CD4-positive, alpha-beta T cell (primary cell): ENCODE results near the gene TRMT44. TPM values are rescaled to one million over a fixed set of nuclear protein-coding genes. Genes with fewer than 3 reads are reported as not detected.

Source experiments
- ATAC-seq: fragments of 200-7000 bp; cut with Tn5 transposase; one replicate; pipeline ENCODE4 v1.10.0; 2022; ENCODE audit warnings: mild to moderate bottlenecking; ENCODE audit not compliant: poor library complexity
- CTCF ChIA-PET: fragments of 350-600 bp; sonication (Branson Sonifier 250); formaldehyde crosslinking; loops from one replicate; lab custom pipeline; 2021; ENCODE audit warnings: antibody characterized with exemption, inconsistent platforms; lab: Charles Lee
- POLR2A ChIA-PET: fragments of 350-600 bp; sonication (Branson Sonifier 250); formaldehyde crosslinking; loops from one replicate; lab custom pipeline; 2021; ENCODE audit warnings: antibody characterized with exemption, inconsistent platforms; lab: Charles Lee
- DNase-seq, 14 experiments: peaks; one replicate each; pipeline ENCODE4 v3.0.0-alpha.2; 2013 to 2020; ENCODE audit warnings: mixed read lengths in 2 of 14
- H3K27ac ChIP-seq, 2 donors: one replicate each; pipeline versions ENCODE4 v1.5.1 to v1.7.0; 2013; ENCODE audit warnings: low read length in 2 of 2, low read depth in 1 of 2, mild to moderate bottlenecking in 1 of 2
- H3K27me3 ChIP-seq, 2 experiments: 1 replicate in 1 of 2; 2 replicates in 1 of 2; pipeline versions ENCODE4 v1.6.1 to v1.7.0; 2013; ENCODE audit warnings: low read length in 2 of 2, control low read depth in 1 of 2, mild to moderate bottlenecking in 1 of 2, moderate library complexity in 1 of 2; ENCODE audit not compliant: insufficient read depth in 2 of 2, control insufficient read depth in 1 of 2
- H3K36me3 ChIP-seq: one replicate; pipeline ENCODE4 v1.6.1; 2013; ENCODE audit warnings: low read length, control low read depth; ENCODE audit not compliant: insufficient read depth
- H3K4me1 ChIP-seq: one replicate; pipeline ENCODE4 v1.6.1; 2013; ENCODE audit warnings: low read length, control low read depth; ENCODE audit not compliant: insufficient read depth
- H3K4me3 ChIP-seq: one replicate; pipeline ENCODE4 v1.5.1; 2013; ENCODE audit warnings: mild to moderate bottlenecking, low read length, moderate library complexity
- H3K9me3 ChIP-seq, 2 experiments: 1 replicate in 1 of 2; 2 replicates in 1 of 2; pipeline versions ENCODE4 v1.6.1 to v1.7.0; 2013; ENCODE audit warnings: low read length in 2 of 2, mild to moderate bottlenecking in 2 of 2, control low read depth in 1 of 2, moderate library complexity in 1 of 2; ENCODE audit not compliant: control insufficient read depth in 1 of 2, insufficient read depth in 1 of 2
- H3K27ac Mint-ChIP-seq: one replicate; pipeline ENCODE4 v1.8.0; 2020; ENCODE audit warnings: mixed read lengths
- H3K27me3 Mint-ChIP-seq: one replicate; pipeline ENCODE4 v1.8.0; 2021; ENCODE audit warnings: mixed read lengths
- H3K36me3 Mint-ChIP-seq: one replicate; pipeline ENCODE4 v1.8.0; 2021; ENCODE audit warnings: low read depth, mixed read lengths
- H3K4me1 Mint-ChIP-seq: one replicate; pipeline ENCODE4 v1.8.0; 2021; ENCODE audit warnings: low read depth, mixed read lengths
- H3K4me3 Mint-ChIP-seq: one replicate; pipeline ENCODE4 v1.8.0; 2020; ENCODE audit warnings: mild to moderate bottlenecking, mixed read lengths
- H3K9me3 Mint-ChIP-seq: one replicate; pipeline ENCODE4 v1.8.0; 2020; ENCODE audit warnings: mixed read lengths
- CTCF ChIP-seq: fragments of 200-600 bp; IDR thresholded peaks from one replicate; pipeline ENCODE4 v1.8.0; 2022; ENCODE audit warnings: antibody characterized with exemption, mild to moderate bottlenecking
- intact Hi-C, 2 experiments: fragments of 100-400 bp; cut with DNase I in 1 of 2; cut with micrococcal nuclease in 1 of 2; formaldehyde crosslinking; loops; one replicate each; pipeline versions ENCODE4 v1.15.1 to v1.9.0; 2023 to 2025; cut with DNase I, micrococcal nuclease
- total RNA-seq, 174 experiments: library from RNA in 2 of 174; stranded (reverse) in 2 of 174; gene quantifications; one replicate each; pipeline ENCODE4 v1.2.3 and lab custom pipeline; 2021 to 2026

Gene TRMT44
- total RNA-seq, 2 experiments from 2014 or later = 25.6 to 29.2 TPM

GRCh38 chr4:8433136-8433535, 7.4 kb upstream of the TRMT44 start:
- Histone ChIP-seq H3K36me3 (no peaks in the 10 kb centered on the region), H3K4me3 (no peak overlapping the region), H3K4me1 (peaks cover 36% of the 10 kb centered on the region), H3K9me3 (no peaks in the 10 kb centered on the region), H3K27me3 (no peaks in the 10 kb centered on the region), H3K27ac (no peak overlapping the region)
- Mint-ChIP-seq H3K27me3 (no peaks in the 10 kb centered on the region), H3K27ac (peak overlapping the region; percentile 7), H3K36me3 (peaks cover 4% of the 10 kb centered on the region), H3K4me3 (no peak overlapping the region), H3K4me1 (peaks cover 50% of the 10 kb centered on the region), H3K9me3 (no peaks in the 10 kb centered on the region)
- ChIA-PET POLR2A (no interaction called here), CTCF (no interaction called here)
- ATAC-seq (no peak), DNase-seq (no peak)
- TF ChIP-seq CTCF = no peak
- intact Hi-C loops = loop anchor here in 1 of 2 experiments (10.0 kb wide), 2 partner anchors 498 to 578 kb away; partner anchors contain the start of gene AFAP1

GRCh38 chr4:8434251-8435073, 6.1 kb upstream of the TRMT44 start:
- H3K27ac Mint-ChIP-seq = peak overlapping the region; percentile 85
- peak in 1 of 14 experiments; percentile 9 for DNase-seq
- peak overlapping the region in 1 of 2 donors; percentile 62 for H3K27ac ChIP-seq

GRCh38 chr4:8435656-8436121, 4.9 kb upstream of the TRMT44 start:
- CTCF ChIA-PET = no interaction called here
- Mint-ChIP-seq H3K27ac (peak overlapping the region; percentile 85), H3K4me3 (peak overlapping the region; percentile 82), H3K36me3 (peaks cover 9% of the 10 kb centered on the region), H3K9me3 (peaks cover 2% of the 10 kb centered on the region), H3K4me1 (peaks cover 62% of the 10 kb centered on the region), H3K27me3 (no peaks in the 10 kb centered on the region)
- no peak for TF ChIP-seq CTCF
- POLR2A ChIA-PET = interaction anchor here (0.6 to 1.3 kb wide), 2 partner anchors 9 to 1795 kb away, joined by 3 read pairs; no protein-coding TSS in a partner anchor
- H3K9me3 ChIP-seq = no peaks in the 10 kb centered on the region
- H3K36me3 ChIP-seq = no peaks in the 10 kb centered on the region
- intact Hi-C loops = loop anchor here in 1 of 2 experiments (10.0 kb wide), 2 partner anchors 501 to 581 kb away; partner anchors contain the start of gene AFAP1
- H3K27ac ChIP-seq = peak overlapping the region; percentile 62 to 82
- no peaks in the 10 kb centered on the region for H3K27me3 ChIP-seq
- ATAC-seq = peak; percentile 29
- peak overlapping the region; percentile 57 for H3K4me3 ChIP-seq
- peaks cover 40% of the 10 kb centered on the region for H3K4me1 ChIP-seq
- peak in 8 of 14 experiments; percentile 5 to 58 (median 18) for DNase-seq

More at GRCh38 chr4:8434251-8435073, 6.1 kb upstream of the TRMT44 start:
- H3K4me1 ChIP-seq = peaks cover 33% of the 10 kb centered on the region
- Mint-ChIP-seq H3K4me1 (peaks cover 50% of the 10 kb centered on the region), H3K9me3 (no peaks in the 10 kb centered on the region), H3K27me3 (no peaks in the 10 kb centered on the region), H3K36me3 (no peaks in the 10 kb centered on the region), H3K4me3 (peak overlapping the region; percentile 58)
- no peaks in the 10 kb centered on the region for H3K9me3 ChIP-seq
- ChIA-PET CTCF (no interaction called here), POLR2A (no interaction called here)
- H3K4me3 ChIP-seq = no peak overlapping the region
- H3K27me3 ChIP-seq = no peaks in the 10 kb centered on the region
- no peak for ATAC-seq
- intact Hi-C loops = loop anchor here in 1 of 2 experiments (10.0 kb wide), 2 partner anchors 500 to 580 kb away; partner anchors contain the start of gene AFAP1
- H3K36me3 ChIP-seq = no peaks in the 10 kb centered on the region
- TF ChIP-seq CTCF = no peak
